Iris pigment epithelial cell (primary cell): ENCODE data around the gene SDHAF4.
"Not testable (repeated sequence)": the region's sequence is repeated elsewhere in the genome, so short reads cannot be mapped to it uniquely, and the experiment has no call there.

ENCODE experiments used
- DNase-seq: peaks from one replicate; pipeline ENCODE4 v3.0.0-alpha.2; 2011; ENCODE audit warnings: low read depth

SDHAF4 gene

DNA sequence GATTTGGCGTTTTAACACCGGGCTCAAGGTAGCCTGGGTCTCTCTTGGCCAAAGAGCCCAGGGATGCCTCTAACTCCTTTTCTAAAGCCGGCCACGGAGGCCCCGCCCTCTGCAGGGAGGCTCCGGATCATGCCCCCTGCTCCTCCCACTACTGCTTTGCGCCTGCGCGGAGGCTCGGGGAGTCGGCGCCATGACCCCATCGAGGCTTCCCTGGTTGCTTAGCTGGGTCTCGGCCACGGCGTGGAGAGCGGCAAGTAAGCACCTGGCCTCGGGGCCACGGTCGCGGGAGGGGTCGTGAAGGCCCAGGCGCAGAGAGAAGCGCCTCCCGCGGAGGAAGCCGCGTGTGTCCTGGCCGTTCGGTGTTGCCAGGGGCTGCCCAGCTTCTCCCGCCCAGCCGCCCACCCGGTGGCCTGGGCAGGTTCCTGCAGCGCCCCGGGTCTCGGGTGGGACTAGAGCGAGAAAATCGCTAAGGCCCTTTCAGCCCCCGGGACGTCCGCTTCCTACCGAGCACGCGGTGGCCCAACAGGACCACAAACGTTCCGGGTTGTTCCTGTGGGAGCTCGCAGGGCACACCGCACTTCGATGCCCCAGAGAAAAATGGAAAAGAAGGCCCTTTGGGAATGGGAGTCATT is at the start of gene SDHAF4:
SDHAF4 (plus strand) TSS at position 180 of the 632 bp plus-strand sequence; CDS start at position 191, 11 bp downstream.
- DNase-seq = peak; percentile 82

DNA sequence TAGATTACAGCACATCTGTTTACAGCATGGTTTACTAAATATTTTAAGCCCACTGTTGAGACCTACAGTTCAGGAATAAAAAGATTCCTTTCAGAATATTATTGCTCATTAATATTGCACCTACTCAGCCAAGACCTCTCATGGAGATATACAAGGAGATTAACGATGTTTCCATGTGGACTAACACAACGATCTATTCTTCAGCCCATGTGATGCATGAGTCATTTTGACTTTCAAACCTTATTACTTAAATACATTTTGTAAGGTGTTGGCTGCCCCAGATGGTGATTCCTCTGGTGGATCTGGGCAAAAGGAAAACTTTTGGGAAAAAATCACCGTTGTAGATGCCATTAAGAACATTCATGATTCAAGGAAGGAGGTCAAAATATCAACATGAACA is 48.0 kb upstream of the SDHAF4 start:
- DNase-seq = no peak

DNA sequence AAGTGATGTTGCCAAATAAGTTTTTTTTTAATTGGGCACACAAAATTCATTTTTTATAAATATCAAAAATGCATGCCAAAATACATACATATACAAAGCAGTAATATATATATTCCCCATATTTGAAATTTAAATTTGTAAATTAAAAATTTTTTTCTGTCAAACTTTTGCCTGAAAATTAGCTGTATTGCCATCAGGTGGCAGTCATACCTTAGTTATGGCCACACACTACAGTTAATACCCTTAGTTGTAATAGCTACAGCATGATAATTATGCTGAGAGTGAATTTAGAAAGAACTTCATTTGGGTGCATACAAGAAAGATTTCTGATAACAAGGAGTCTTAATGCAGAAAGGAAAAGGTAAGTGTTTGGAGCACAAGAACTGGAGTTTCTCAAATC is 46.2 kb upstream of the SDHAF4 start:
- DNase-seq = peak; percentile 7

DNA sequence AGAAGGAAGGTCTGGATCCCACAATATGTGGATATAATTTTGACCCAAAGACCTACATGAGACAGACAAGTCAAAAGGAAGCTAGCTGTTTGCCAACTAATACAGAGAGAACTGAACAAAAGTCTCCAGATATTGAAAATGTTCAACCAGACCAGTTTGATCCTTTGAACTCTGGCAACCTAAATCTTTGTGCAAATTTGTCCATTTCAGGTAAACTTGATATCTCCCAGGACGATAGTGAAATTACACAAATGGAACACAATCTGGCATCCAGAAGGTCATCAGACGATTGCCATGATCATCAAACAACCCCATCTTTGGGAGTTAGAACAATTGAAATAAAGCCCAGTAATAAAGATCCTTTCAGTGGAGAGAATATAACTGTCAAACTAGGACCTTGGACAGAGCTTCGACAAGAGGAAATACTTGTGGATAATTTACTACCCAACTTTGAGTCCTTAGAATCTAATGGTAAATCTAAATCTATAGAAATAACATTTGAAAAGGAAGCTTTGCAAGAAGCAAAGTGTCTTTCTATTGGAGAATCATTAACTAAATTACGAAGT is 41.9 kb upstream of the SDHAF4 start:
- peak; percentile 3 for DNase-seq

DNA sequence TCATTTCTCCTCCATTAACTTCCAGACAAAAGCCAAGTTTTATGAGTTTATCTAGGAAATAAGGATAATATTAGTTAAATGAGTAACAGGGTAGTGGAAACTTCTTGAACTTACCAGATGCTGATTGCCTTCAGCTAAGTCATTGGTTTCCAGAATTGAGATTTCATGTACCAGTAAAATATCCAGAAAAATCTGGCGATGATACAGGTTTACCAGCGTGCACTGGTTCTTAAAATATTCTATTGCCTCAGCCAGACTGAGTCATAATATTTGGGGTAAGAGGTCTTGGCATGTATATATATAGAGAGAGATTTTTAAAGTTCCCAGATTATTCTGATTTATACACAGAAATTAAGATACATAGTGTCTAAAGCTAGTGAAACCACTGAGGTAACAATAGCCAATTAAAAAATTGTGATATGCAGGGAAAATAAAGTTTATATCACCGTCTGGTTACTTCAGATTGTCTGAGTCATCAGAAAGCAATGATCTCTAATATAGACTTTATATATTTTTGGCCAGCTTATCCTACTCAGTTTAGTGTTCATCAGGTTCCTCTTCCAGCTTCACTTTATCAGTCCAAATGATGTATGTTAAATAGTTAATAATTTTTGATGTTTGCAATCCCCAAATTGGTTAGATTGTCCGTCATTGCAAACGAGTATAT is 39.5 kb upstream of the SDHAF4 start:
- peak; percentile 43 for DNase-seq

DNA sequence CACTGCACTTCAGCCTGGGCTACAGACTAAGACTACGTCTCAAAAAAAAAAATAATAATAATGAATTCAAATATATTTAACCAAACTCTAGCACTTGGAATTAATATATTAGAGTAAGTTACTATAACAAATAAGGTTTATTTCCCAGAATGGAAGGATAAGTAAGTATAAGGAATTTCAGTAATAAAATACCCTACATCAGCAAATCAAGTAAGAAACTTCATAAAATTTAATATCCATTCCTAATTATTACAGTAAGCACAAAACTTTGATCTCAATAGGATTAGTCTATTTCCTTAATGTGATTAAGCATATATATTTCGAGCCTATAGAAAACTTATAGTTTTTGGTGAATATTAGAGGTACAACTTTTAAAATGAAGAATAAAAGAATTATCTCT is 36.7 kb upstream of the SDHAF4 start:
- DNase-seq = no peak

DNA sequence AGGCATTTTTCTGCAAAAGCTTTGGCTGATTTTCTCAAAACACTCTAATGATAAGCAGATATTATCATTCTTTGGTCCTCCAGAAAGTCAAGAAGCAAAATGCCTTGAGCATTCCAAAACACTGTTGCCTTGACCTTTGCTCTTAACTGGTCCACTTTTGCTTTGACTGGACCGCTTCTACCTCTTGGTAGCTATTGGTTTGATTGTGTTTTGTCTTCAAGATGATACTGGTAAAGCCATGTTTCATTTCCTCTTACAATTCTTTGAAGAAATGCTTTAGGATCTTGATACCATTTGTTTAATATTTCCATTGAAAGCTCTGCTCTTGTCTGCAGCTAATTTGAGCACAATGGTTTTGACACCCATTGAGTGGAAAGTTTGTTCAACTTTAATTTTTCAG is 35.6 kb upstream of the SDHAF4 start:
- DNase-seq = no peak

DNA sequence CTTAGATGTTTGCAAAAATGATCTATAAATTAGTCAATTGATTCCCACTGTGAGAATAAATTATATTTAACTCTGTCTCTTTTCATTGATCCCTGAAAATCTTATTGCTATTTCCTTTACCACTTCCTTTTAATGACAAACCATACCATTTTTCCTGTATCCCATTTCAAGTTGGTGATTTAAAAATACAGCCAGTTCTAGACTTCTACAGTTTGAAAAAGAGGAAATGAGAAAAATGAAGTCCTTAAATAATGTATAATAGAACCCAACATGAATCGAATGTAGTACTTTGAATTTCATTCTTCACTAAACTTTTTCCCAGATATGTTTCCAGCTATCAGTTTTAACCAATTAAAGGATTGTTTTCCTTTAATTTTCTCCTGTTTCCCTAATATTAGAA is 29.5 kb upstream of the SDHAF4 start:
- DNase-seq = no peak

DNA sequence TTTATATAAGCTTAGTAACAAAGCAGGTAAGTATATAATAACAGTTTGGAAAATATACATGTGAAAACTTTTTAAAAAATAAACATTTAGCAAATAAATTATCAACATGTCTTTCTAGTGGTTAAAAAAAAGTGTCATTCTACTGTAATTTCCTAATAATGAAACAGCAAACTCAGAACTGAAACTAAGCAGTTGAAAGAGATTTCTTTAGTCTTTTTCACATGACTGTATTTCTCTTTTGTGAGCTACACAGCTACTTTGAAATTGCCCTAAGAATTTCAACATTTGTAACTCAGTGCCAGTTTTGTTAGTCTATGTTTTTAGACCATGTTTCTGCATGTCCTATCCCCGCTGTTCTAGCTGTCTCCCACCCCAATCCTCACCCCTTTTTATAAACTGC is 28.4 kb upstream of the SDHAF4 start:
- DNase-seq = no peak

DNA sequence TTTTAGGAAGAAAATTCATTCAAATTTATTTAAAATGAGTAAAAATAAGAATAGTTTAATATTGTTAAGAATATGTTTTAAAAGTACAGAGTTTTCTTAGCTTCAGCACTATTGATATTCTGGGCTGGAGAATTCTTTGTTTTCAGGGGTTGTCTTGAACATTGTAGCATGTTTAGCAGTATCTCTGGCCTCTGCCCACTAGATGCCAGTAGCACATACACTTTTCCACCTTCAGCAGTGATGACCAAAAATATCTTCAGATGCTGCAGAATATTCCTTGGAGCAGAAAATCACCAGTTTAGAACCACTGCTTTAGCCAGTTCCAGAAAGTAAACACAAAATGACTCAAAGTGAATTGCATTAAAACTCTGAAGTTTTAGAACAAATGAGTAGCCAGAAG is 19.4 kb upstream of the SDHAF4 start:
- peak; percentile 10 for DNase-seq

DNA sequence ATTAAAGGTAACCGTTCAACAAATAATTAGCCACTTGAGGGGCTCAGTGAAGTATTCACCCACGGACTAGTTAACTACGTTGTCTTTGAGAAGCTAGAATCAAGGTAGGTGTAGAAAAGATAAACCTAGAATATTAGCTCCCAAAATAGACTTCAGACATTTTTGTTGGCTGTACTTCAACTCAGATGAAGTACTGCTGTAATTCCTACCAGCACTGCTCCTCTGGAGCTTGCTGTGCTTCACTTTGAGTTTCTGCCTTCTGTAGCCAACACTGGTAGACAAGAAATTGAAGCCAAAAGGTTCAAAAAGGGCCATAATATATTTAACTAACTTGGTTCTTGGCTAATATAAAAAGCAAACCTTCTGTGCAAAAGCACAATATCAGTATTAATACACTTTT is 18.8 kb upstream of the SDHAF4 start:
- DNase-seq = no peak

DNA sequence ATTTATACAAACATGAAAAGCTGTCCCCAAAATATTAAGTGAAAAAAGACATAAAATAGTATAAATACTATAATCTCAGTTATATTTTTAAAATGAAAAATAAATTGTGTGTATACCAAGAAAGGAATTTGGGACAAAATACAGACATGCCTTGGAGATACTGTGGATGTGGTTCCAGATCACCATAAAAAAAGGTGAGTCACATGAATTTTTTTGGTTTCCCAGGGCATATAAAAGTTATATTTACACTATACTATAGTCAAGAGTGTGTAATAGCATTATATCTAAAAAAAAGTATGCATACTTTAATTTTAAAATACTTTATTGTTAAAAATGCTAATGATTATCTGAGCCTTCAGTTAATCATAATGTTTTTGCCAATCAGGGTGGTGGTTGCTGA is 17.4 kb upstream of the SDHAF4 start:
- no peak for DNase-seq

DNA sequence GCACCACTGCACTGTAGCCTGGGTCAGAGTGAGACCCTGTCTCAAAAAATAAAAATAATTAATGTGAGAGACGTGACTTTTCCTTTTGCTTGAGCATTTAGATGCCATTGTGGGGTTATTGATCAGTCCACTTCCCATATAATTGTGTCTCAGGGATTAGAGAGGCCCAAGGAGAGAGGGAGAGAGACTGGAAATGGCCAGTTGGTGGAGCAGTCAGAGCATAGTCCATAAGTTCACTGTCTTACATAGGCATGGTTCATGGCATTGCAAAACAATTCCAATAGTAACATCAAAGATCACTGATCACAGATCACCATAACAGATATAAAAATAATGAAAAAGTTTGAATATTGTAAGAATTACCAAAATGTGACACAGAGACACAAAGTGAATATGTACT is 15.2 kb upstream of the SDHAF4 start:
- DNase-seq = no peak

DNA sequence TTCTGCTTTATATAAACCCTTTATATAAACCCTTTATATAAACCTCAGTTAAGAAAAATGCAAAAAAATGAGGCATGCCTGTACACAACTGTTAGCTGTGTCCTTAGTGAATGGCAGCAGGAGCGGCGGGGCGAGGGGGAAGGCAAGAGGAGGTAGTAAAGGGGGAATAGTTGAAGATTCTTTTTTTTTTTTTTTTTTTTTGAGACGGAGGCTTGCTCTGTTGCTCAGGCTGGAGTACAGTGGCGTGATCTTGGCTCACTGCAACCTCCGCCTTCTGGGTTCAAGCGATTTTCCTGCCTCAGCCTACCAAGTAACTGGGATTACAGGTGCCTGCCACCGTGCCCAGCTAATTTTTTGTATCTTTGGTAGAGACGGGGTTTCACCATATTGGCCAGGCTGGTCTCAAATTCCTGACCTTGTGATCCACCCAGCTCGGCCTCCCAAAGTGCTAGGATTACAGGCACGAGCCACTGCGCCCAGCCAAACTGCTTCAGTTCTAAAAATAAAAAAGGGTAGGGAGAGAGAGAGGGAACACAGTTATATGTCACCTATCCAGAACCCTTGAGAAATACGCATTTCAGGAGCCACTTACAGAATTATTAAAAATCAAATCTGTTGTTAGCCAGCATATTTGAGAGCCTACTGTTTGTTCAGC is 14.3 kb upstream of the SDHAF4 start:
- not testable (repeated sequence) for DNase-seq

DNA sequence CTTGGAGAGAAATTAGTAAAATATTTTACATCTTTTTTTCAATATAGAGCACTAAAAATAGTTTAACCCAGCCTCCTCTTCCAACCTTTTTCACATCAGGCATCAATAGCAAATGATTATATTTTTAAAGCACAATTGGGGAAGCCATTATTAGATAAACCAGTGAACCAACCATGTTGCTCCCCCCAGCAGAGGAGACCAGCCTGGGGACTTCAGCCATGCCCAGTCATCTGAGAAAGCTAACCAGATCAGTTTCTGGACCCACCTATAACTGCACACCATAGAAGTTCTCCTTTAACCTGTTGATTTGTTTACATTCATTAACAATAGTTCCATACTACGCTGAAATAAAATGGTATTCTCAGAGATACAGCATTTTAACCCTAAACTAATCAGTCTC is 13.8 kb upstream of the SDHAF4 start:
- no peak for DNase-seq

DNA sequence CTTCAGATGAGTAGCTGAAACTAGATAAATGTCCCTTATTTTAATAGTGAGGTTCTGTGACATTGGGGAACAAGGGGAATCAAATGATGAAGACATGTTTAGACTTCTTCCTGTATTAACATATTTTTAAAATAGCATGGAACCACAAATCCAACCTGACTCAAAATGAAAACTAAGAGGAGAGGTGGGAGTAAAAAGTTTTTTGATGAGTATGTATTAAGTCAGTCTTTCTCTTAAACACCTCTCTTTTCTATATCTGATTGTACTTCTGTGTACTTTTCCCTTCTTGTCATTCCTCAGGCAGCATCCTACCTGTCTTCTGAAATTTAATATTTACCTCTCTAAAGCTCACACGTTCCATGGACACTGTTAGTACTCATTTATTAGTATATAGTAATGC is 8.7 kb upstream of the SDHAF4 start:
- no peak for DNase-seq

DNA sequence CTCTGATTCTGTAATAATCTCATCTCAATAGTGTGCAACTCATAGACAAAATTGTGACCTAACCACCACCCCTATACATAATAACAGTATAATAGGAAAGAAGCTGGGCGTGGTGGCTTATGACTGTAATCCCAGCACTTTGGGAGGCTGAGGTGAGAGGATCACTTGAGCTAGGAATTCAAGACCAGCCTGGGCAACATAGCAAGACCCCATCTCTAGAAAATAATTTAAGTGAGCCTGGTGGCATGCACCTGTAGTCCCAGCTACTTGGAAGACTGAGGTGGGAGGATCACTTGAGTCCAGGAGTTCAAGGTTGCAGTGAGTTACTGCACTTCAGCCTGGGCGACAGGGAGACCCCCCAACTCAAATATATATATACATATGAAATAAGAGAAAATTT is 4.3 kb upstream of the SDHAF4 start:
- not testable (repeated sequence) for DNase-seq

DNA sequence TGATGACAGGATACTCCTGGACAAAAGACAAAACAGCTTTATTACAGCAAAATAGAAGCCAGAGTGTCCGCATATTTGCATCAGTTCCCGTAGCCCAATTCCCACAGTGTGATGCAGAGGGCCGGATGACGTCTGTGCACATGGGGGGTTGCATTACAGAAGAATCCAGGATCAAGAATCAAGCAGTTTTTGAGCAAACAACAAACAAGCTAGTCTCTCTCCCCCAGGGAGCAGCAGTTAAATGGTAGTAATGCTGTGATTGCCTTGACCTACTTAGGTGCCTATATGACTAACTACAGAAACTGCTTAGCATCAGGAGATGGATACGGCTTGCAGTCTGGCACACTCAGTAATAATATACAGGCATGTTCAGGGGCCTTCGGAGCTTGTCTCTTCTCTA is 3.2 kb upstream of the SDHAF4 start:
- peak; percentile 52 for DNase-seq

DNA sequence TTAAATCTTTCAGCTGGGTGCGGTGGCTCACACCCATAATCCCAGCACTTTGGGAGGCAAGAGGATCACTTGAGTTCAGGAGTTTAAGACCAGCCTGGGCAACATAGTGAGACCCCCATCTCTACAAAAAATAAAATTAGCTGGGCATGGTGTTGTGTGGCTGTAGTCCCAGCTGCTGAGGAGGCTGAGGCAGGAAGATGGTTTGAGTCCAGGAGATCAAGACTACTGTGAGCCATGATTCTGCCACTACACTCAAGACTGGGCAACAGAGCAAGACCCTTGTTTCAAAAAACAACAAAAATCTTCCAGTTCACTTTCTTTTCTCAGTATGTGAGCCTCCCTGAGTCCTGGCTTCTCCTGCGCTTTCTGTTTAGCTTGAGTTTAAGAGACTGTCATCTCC is 7.9 kb downstream of the SDHAF4 start:
- no peak for DNase-seq

DNA sequence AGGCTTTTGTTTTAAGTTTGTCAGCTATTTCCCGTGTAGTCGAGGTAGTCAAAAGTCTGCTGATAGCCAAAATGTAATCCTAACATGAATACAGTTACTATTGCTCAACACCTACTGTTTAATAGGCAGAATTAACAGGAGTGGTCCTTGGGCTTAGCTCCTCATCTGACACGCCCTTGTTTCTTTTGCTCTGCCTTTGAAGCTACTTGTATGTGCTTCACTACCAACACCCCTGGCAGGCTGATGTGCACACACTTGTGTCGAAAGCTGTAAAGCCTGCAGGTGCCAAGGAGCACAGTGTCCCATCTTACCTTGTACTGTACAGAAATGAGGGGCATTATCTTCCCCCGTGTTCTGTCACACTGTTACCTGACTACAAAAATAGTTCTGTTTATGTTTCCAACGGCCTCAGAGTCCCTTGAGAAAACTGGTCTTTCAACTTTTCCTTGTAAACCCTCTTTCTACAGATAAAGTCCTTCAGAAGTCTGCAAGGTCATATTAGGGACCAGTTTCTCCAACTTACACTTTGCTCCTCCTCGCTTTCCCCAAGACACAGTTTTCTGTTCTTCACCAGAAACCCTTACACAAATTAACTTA is 9.3 kb downstream of the SDHAF4 start:
- DNase-seq = no peak

DNA sequence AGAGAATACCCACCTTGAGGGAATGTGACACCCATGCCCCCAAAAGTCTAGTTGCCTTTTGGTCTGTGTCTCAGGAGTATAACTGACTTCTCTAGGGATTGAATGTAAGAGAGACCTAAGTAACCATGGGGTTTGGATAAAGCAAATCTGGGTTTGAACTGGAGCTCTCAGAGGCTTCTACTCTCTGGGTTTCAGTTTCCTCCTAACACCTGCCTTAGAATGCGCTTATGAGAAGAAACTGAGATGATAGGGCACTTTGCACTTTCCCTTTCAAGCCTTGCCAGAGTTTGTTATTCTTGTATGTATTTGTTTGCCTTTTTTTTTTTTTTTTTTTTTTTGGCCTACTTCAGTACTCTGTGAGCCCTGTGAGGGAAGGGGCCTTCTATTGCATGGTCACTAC is 19.4 kb downstream of the SDHAF4 start:
- DNase-seq = no peak

DNA sequence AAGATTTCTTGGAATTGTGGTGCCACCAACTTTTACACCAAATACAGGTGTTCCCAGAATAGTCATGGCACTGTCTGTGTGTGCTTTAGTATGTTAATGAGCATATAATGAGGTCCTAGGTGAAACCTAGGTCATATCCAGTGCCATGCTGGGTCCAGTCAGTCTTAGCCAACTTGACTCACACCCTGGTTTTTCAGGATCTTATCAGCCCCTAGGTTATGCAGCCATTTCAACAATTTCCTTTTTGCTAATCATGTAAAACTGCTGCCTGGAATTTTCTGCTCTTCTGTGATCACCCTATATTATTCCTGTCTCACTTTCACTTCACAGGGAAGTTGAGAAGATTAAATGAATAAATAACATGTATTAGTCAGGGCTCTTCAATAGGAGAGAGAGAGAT is 23.7 kb downstream of the SDHAF4 start:
- DNase-seq = peak; percentile 7
